Psoas muscle (tissue), 8 donors: ENCODE data around the gene CRKL. TPM values are rescaled to one million over a fixed set of nuclear protein-coding genes. Genes with fewer than 3 reads are reported as not detected.

Experiments used
- ATAC-seq, 4 donors: fragments of 200-7000 bp; cut with Tn5 transposase; one replicate each; pipeline ENCODE4 v1.9.1; 2020; ENCODE audit warnings: moderate library complexity in 3 of 4, mild to moderate bottlenecking in 2 of 4
- DNase-seq, 2 donors: peaks; one replicate each; pipeline ENCODE4 v3.0.0-alpha.2; 2020
- H3K27ac ChIP-seq: fragments of 200-600 bp; one replicate; pipeline ENCODE4 v1.8.0; 2022
- H3K27me3 ChIP-seq, 3 donors: fragments of 200-600 bp in 1 of 3; one replicate each; pipeline versions ENCODE4 v1.6.1 to v1.8.0; 2013 to 2022; ENCODE audit warnings: low read length in 2 of 3, mild to moderate bottlenecking in 2 of 3, moderate library complexity in 1 of 3; ENCODE audit not compliant: insufficient read depth in 3 of 3
- H3K36me3 ChIP-seq, 2 donors: fragments of 200-600 bp in 1 of 2; one replicate each; pipeline versions ENCODE4 v1.6.1 to v1.8.0; 2013 to 2022; ENCODE audit warnings: low read depth in 1 of 2, mild to moderate bottlenecking in 1 of 2, moderate library complexity in 1 of 2; ENCODE audit not compliant: insufficient read depth in 1 of 2
- H3K4me1 ChIP-seq: fragments of 200-600 bp; one replicate; pipeline ENCODE4 v1.8.0; 2022
- H3K4me3 ChIP-seq: fragments of 200-600 bp; one replicate; pipeline ENCODE4 v1.8.0; 2022; ENCODE audit warnings: mild to moderate bottlenecking
- H3K9me3 ChIP-seq: fragments of 200-600 bp; one replicate; pipeline ENCODE4 v1.8.0; 2022
- CTCF ChIP-seq: fragments of 200-600 bp; IDR thresholded peaks from one replicate; pipeline ENCODE4 v1.8.0; 2022; ENCODE audit warnings: antibody characterized with exemption
- WGBS, 3 donors: extraction: QIAGEN DNeasy Blood & Tissue Kit; methylation state at CpG; one replicate each; pipeline versions ENCODE4 v1.1.6 to v1.1.7; 2013; 5-methylcytosine and 5-hydroxymethylcytosine counted together
- intact Hi-C, 2 donors: fragments of 100-400 bp; cut with DNase I; formaldehyde crosslinking; loops; one replicate each; pipeline versions ENCODE4 v1.11.0 to v1.14.2; 2022
- polyA plus RNA-seq, 3 donors: library from polyadenylated mRNA; stranded (reverse); fragments of 200-250 nt; gene quantifications; one replicate each; pipeline ENCODE4 v1.2.3, GENCODE V29; 2013
- total RNA-seq, 4 donors: library from RNA; stranded (reverse); fragmentation: NEBNext Ultra II Directional in 2 of 4; extraction: Animal tissue kit (Norgen Biotek cat#: 25700) in 2 of 4; gene quantifications; one replicate each; pipeline versions ENCODE4 v1.2.1 to v1.2.4, GENCODE V29; 2021 to 2023
- donor health status: healthy with polysubstance abuse.
- donor health status: DM: no; HTN: no; CAD: no; lungs with moderate emphysema.
- donor health status: Bipolar disorder and iron deficiency.
- donor health status: healthy.
- donor health status: DM: yes; HTN: yes; CAD: no.
- donor health status: DM: no; HTN: no; CAD: no.
- donor health status: DM: no; HTN: no; CAD: no.
- donor health status: DM: yes; HTN: yes; CAD: no.

Gene CRKL
- total and polyA plus RNA-seq, 7 donors, result 29.7 to 94.7 (median 68.9) TPM

- no peak for TF ChIP-seq CTCF
- Histone ChIP-seq H3K9me3 (no peaks in the 10 kb centered on the region), H3K27ac (no peak overlapping the region), H3K4me3 (no peak overlapping the region), H3K27me3 (no peaks in the 10 kb centered on the region), H3K4me1 (no peaks in the 10 kb centered on the region), H3K36me3 (peaks cover 3 to 94% of the 10 kb centered on the region in 2 donors)
- ATAC-seq, result no peak
- intact Hi-C loops, result loop anchor here in 1 of 2 donors (10.0 kb wide), 1 partner anchor 70 kb away; no protein-coding TSS in a partner anchor
- DNase-seq, result no peak
- WGBS, 3 donors, result 86 to 90% (median 90%) methylated on average over 28 to 30 of the region's 30 CpGs
Observed at GRCh38 chr22:20994128-20994901, 77.1 kb downstream of the CRKL start.

GRCh38 chr22:20994902-20995241, 77.7 kb downstream of the CRKL start:
- intact Hi-C loops, result loop anchor here in 1 of 2 donors (10.0 kb wide), 1 partner anchor 70 kb away; no protein-coding TSS in a partner anchor
- no peak overlapping the region for H3K4me3 ChIP-seq
- H3K36me3 ChIP-seq, result peaks cover 3 to 98% of the 10 kb centered on the region in 2 donors
- H3K27me3 ChIP-seq, result no peaks in the 10 kb centered on the region
- H3K27ac ChIP-seq, result no peak overlapping the region
- TF ChIP-seq CTCF, result no peak
- 85 to 90% (median 89%) methylated on average over 10 of the region's 10 CpGs for WGBS, 3 donors
- DNase-seq (no peak), ATAC-seq (no peak)
- H3K9me3 ChIP-seq, result no peaks in the 10 kb centered on the region
- H3K4me1 ChIP-seq, result no peaks in the 10 kb centered on the region

GRCh38 chr22:20995329-20996030, 78.3 kb downstream of the CRKL start:
- WGBS, 3 donors, result 86 to 87% (median 87%) methylated on average over 20 to 23 of the region's 23 CpGs
- DNase-seq (no peak), ATAC-seq (no peak)
- H3K9me3 ChIP-seq, result no peaks in the 10 kb centered on the region
- H3K27ac ChIP-seq, result no peak overlapping the region
- H3K27me3 ChIP-seq, result no peaks in the 10 kb centered on the region
- intact Hi-C loops, result loop anchor here in 1 of 2 donors (10.0 kb wide), 1 partner anchor 69 kb away; no protein-coding TSS in a partner anchor
- peaks cover 3 to 100% of the 10 kb centered on the region in 2 donors for H3K36me3 ChIP-seq
- TF ChIP-seq CTCF, result no peak
- no peak overlapping the region for H3K4me3 ChIP-seq
- H3K4me1 ChIP-seq, result peaks cover 5% of the 10 kb centered on the region

DNA sequence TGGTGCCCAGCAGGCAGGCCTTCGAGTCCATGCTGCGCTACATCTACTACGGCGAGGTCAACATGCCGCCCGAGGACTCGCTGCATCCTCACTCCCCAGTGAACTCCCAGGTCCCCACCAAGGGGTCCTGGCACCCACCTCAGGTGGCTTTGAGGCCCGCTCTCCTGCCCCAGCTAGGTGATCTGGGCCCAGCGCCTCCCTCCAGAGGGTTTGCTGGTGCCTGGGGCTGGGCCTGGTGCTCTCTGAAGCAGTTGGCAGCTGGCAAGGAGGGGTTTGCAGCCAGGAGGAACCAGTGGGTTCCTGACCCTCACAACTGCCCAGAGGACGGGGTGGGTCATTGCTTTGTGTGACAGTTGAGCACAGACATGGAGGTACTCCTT, 78.8 kb downstream of the CRKL start:
- intact Hi-C loops, result loop anchor here in 1 of 2 donors (10.0 kb wide), 1 partner anchor 69 kb away; no protein-coding TSS in a partner anchor
- H3K4me3 ChIP-seq, result no peak overlapping the region
- no peak for ATAC-seq
- TF ChIP-seq CTCF, result no peak
- H3K27me3 ChIP-seq, result no peaks in the 10 kb centered on the region
- H3K27ac ChIP-seq, result no peak overlapping the region
- DNase-seq, result no peak
- no peaks in the 10 kb centered on the region for H3K9me3 ChIP-seq
- peaks cover 10% of the 10 kb centered on the region for H3K4me1 ChIP-seq
- H3K36me3 ChIP-seq, result peaks cover 3 to 97% of the 10 kb centered on the region in 2 donors
- 90 to 96% (median 93%) methylated on average over 10 of the region's 10 CpGs for WGBS, 3 donors
